Measurements from ENCODE around the gene LMNTD2.

The LMNTD2 gene

DNA sequence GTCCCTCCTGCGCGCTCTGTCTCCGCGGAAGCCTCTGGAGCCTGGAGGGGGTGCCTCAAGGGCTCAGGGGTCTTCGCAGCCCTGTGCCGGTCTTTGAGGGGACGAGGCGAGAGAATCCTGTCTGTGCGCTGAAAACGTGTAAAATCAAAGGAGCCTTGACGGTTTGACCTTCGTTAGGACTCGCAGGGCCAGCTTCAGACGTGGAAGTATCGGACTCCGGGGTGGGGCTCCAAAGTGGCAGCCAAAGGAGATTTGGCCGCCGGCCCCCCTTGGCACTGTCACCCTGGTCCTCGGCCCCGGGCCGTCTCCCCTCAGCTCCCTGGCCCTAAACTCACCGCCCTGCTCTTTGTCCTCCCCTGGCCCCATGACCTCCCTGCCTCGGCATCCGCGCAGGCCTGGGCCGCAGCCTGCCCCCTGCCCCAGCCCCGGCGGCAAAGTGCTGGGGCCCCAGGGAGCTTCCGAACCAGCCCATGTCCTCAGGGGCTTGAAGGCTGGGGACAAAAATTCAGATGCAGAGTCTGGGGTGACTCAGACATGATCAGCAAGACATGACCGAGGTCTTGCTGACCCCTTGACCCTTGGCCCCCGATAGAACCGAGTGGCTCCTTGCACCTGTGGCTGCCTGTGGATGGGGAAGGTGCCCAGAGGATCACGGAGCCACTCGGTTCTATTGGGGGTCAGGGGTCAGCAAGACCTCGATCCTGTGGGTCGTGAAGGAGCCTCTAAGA, 8.8 kb upstream of the LMNTD2 start:
- in situ Hi-C loops (cut with HindIII; ENCODE audit: low pct_unique_long_range_greater_than_20kb, low sequenced_read_pairs) = no loop called here
- DNase-seq (ENCODE audit: low read depth in 1 of 2, low spot score in 1 of 2) = no peak
- no peak for TF ChIP-seq JUND (IDR thresholded peaks at IDR 0.05; ENCODE audit: low read depth)

DNA sequence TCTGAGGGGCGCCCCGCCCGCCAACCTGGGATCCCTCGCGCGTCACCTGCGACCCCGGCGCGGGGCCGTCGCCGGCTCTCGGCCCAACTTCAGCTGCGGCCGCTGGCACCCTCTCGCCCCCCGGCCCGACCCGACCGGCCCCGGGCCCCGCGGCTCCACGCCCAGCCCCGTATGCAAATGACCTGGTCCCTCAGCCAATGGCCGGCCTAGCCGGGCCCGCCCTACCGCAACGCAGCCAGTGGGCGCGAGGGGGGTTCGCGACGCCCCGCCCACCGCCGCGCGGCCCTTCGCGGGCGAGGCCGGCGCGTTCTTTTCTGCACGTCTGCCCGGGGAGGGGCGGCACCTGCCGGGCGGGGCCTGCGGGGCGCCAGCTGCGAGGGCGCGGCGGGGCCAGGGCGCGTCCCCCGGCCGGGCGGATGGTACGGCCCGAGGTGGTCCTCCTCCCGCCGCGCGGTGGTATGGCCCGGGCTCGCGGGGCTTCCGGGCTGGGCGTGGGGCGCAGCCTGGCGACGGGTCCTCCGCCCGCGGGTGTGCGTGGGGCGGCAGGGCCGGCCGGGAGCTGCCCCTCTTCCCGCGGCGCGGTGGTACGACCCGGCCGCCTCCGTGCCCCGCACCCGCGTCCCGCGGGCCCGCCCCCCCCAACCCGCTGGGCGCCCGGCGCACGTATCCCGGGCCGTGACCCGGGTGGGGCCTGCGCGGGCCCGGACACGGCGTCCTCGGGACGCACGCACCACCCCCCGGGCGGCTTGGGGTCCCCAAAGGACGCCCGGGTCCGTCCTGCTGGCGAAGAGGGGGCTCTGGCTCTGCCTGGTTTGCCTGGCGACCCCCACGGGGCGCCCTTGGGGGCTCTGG, 8.0 kb upstream of the LMNTD2 start:
- TF ChIP-seq JUND (IDR thresholded peaks at IDR 0.05; ENCODE audit: low read depth) = no peak
- in situ Hi-C loops (cut with HindIII; ENCODE audit: low pct_unique_long_range_greater_than_20kb, low sequenced_read_pairs) = no loop called here
- peak; percentile 76 to 90 for DNase-seq (ENCODE audit: low read depth in 1 of 2, low spot score in 1 of 2)

DNA sequence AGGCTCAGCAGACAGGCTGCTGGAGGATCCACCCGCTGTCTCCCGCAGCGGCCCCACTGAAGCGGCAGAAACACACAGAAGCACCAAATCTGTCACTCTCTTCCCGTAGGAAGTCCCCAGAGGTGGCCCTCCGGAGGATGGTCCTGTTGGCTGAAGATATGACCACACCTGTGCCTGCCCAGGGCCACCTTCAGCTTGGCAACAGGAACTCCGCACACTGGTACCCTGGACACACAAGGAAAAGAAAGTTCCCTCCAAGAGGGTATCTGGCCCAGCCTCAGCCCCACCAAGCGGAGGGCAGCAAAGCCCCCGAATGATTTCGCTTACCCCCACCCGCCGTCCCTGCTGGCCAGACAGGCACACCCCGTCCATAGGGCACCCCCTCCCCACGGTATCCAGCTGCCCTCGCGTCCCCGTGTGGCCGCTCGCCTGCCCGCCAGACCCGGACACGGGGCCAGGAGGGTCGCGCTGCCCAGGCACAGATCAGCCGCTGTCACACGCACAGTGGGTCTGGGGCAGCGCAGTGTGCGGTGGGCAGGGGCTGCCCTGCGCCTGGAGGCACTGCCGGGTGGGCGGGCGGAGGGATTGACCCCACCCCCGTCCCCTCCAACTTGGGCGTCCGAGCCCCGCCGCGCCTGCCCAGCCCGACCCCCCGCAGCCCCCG, 7.2 kb upstream of the LMNTD2 start:
- in situ Hi-C loops (cut with HindIII; ENCODE audit: low pct_unique_long_range_greater_than_20kb, low sequenced_read_pairs) = no loop called here
- DNase-seq (ENCODE audit: low read depth in 1 of 2, low spot score in 1 of 2) = no peak
- no peak for TF ChIP-seq JUND (IDR thresholded peaks at IDR 0.05; ENCODE audit: low read depth)

DNA sequence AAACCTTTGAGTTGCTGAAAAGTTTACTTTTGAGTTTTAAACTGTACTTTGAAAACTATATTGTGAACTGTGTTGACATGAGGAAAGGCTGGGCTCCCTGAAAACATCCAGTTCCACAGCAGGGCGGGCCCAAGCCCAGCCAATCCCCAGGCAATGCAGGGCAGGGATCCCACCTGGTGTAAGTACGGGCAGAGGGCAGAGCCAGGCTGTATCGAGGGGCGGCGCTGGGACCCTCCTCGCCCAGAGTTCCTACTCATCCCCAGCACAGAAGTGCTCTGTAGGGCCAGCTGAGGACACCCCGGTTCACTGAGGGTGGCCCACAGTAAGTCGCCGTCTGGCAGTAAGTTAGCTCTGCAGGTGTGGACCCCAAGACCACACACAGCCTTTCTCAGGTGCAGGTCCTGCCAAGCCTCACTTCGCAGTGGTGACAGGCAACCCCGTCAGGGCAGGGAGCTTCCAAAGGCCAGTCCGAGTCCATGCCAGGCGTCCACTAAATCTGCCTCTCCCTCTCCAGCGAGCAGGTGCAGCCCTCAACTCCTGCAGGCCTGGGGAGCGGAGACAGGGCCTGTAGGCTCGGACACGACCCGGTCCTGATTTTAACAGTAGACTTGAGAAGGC, 6.6 kb upstream of the LMNTD2 start:
- DNase-seq (ENCODE audit: low read depth in 1 of 2, low spot score in 1 of 2) = no peak
- in situ Hi-C loops (cut with HindIII; ENCODE audit: low pct_unique_long_range_greater_than_20kb, low sequenced_read_pairs) = no loop called here
- no peak for TF ChIP-seq JUND (IDR thresholded peaks at IDR 0.05; ENCODE audit: low read depth)

DNA sequence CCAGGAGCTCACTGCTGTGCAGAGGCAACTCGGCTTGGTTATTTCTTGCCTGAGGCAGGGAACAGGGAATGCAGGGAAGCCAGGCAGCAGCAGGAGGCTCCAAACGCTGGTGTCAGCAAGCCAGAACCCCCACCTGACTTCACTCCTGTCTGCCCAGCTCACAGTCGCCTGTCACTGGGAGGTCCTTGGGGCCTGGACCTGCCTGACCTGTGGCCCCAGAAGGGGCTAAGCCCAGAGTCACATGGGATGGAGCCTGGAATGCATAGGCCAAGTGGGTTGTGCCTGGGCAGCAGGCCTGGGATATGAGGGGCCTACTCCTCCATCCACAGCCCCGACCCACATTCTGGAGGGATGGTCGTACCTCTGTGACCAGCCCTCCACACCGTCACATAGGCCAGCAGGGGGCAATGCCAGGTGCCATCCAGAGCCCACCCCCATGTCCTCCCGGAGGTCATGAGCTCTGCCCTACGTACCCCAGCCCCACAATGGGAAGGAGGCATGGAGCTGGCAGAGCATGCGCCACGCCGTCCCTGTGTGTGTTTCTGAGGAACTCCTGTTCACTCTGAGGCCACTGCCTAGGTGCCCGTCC, 5.5 kb upstream of the LMNTD2 start:
- in situ Hi-C loops (cut with HindIII; ENCODE audit: low pct_unique_long_range_greater_than_20kb, low sequenced_read_pairs) = no loop called here
- no peak for TF ChIP-seq JUND (IDR thresholded peaks at IDR 0.05; ENCODE audit: low read depth)
- peak in 1 of 2 experiments; percentile 64 for DNase-seq (ENCODE audit: low read depth in 1 of 2, low spot score in 1 of 2)

DNA sequence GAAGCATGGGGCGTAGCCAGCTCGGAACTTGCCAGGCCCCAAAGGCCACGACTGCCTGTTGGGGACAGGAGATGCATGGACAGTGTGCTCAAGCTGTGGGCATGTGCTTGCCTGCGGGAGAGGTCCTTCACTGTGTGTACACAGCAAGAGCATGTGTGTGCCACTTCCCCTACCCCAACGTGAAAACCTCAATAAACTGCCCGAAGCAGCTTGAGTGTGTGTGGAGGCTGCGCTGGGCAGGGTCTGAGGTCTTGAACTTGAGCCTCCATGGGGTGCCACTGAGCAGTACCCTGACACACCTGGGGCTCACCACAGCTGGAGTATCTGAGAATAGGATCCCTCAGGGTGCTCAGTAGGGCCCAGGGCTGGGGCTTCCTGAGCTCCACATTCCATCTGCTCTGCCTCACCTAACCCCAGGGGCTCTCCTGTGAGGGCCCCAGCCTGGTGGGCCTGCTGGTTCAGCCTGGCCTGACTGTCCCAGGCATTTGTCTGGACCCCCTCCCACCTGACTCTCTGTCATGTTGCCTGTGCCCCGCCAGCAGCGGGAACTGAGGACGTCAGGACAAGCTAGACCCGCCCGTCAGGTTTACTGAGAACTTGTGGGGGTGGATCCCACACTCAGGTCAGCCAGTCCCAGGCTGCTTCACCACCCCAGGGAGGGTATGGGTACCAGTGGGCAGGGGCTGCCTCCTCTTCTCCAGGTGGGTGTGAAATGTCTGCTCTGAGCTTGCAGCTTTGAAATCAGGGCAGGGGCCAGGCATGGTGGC, 3.5 kb upstream of the LMNTD2 start:
- DNase-seq (ENCODE audit: low read depth in 1 of 2, low spot score in 1 of 2) = peak; percentile 82 to 85
- no peak for TF ChIP-seq JUND (IDR thresholded peaks at IDR 0.05; ENCODE audit: low read depth)
- in situ Hi-C loops (cut with HindIII; ENCODE audit: low pct_unique_long_range_greater_than_20kb, low sequenced_read_pairs) = no loop called here

DNA sequence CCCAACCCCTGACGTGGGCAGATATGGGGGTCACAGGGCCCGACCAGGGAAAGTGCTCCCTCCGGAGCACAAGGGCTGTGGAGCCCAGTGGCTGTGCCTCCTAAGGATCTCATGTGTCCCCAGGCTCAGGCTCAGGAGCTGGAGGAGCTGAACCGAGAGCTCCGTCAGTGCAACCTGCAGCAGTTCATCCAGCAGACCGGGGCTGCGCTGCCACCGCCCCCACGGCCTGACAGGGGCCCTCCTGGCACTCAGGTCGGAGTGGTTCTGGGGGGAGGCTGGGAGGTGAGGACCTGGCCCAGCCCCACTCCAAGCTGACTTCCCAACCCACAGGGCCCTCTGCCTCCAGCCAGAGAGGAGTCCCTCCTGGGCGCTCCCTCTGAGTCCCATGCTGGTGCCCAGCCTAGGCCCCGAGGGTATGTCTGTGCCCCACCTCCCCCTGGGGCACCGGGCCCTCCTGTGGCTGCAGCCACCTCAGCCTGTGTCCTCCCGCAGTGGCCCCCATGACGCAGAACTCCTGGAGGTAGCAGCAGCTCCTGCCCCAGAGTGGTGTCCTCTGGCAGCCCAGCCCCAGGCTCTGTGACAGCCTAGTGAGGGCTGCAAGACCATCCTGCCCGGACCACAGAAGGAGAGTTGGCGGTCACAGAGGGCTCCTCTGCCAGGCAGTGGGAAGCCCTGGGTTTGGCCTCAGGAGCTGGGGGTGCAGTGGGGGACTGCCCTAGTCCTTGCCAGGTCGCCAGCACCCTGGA, 2.7 kb upstream of the LMNTD2 start:
- in situ Hi-C loops (cut with HindIII; ENCODE audit: low pct_unique_long_range_greater_than_20kb, low sequenced_read_pairs) = no loop called here
- DNase-seq (ENCODE audit: low read depth in 1 of 2, low spot score in 1 of 2) = no peak
- no peak for TF ChIP-seq JUND (IDR thresholded peaks at IDR 0.05; ENCODE audit: low read depth)

DNA sequence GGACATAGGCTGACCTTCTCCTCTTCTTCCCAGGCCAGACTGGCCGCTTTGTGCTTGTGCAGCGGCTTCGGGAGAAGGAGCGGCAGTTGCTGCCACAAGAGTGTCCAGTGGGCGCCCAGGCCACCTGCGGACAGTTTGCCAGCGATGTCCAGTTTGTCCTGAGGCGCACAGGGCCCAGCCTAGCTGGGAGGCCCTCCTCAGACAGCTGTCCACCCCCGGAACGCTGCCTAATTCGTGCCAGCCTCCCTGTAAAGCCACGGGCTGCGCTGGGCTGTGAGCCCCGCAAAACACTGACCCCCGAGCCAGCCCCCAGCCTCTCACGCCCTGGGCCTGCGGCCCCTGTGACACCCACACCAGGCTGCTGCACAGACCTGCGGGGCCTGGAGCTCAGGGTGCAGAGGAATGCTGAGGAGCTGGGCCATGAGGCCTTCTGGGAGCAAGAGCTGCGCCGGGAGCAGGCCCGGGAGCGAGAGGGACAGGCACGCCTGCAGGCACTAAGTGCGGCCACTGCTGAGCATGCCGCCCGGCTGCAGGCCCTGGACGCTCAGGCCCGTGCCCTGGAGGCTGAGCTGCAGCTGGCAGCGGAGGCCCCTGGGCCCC, 1.6 kb upstream of the LMNTD2 start:
- no peak for TF ChIP-seq JUND (IDR thresholded peaks at IDR 0.05; ENCODE audit: low read depth)
- in situ Hi-C loops (cut with HindIII; ENCODE audit: low pct_unique_long_range_greater_than_20kb, low sequenced_read_pairs) = no loop called here

DNA sequence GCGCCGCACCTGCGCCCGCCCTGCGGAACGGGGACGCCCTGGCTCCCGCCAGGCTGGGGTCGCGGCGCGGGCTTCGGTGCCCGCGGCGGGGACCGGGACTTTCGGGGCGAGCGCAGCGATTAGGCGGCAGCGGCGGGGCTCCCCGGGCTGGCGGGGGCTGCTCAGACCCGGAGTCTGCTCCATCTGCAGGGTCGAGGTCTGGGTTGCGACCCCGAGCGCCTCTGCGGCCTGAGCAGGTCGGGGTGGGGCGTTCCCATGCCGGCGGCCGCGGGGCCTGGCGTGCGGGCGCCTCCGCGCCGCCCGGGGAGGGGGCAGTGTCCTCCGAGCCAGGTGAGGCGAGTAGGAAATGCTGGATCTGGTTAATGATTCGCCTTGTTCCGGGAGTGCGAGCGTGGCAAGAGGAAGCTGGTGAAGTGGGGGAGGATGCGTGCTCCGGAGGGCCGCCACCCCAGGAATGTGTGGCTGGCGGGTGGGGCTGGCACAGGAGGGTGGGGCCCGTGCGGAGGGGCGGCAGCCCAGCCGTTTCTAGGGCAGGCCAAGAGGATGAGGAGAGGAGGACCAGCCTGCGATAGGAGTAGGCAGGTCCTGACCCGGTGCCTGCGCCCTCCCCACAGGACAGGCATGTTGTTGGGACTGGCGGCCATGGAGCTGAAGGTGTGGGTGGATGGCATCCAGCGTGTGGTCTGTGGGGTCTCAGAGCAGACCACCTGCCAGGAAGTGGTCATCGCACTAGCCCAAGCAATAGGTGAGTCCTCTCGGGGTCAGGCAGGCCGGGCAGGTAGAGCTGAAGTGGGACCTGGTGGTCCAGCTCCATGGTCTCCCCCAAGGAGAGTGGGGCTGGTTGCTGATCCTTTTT, 838 bp upstream of the LMNTD2 start:
- in situ Hi-C loops (cut with HindIII; ENCODE audit: low pct_unique_long_range_greater_than_20kb, low sequenced_read_pairs) = no loop called here
- no peak for TF ChIP-seq JUND (IDR thresholded peaks at IDR 0.05; ENCODE audit: low read depth)
- DNase-seq (ENCODE audit: low read depth in 1 of 2, low spot score in 1 of 2) = peak; percentile 66 to 80

More for the DNA sequence above, 1.6 kb upstream of the LMNTD2 start:
- DNase-seq (ENCODE audit: low read depth in 1 of 2, low spot score in 1 of 2) = no peak

All from T47D (cell line).